GM21360 (cell line): ENCODE results near the gene ING2.

Experiments used
- ATAC-seq: cut with Tn5 transposase; IDR thresholded peaks from one replicate; pipeline ENCODE4 v1.9.1; 2021; ENCODE audit warnings: mild to moderate bottlenecking, moderate library complexity; ENCODE audit not compliant: unreplicated experiment

Gene ING2

GRCh38 chr4:183499389-183499788 lies 5.5 kb upstream of the ING2 start:
- ATAC-seq, result no peak

- no peak for ATAC-seq
These were observed 5.1 kb upstream of the ING2 start for GRCh38 chr4:183499801-183500200.

GRCh38 chr4:183503497-183504063 lies 1.3 kb upstream of the ING2 start:
- ATAC-seq, result peak; percentile 1

- ATAC-seq, result peak; percentile 67
These were observed 561 bp upstream of the ING2 start for GRCh38 chr4:183504064-183504929.

- peak; percentile 40 for ATAC-seq
These were observed 942 bp downstream of the ING2 start for GRCh38 chr4:183505611-183506388.

- no peak for ATAC-seq
These were observed 1.5 kb downstream of the ING2 start for GRCh38 chr4:183506389-183506735.

GRCh38 chr4:183507925-183508696 lies 3.3 kb downstream of the ING2 start:
- ATAC-seq, result no peak

GRCh38 chr4:183508697-183509335 lies 4.0 kb downstream of the ING2 start:
- no peak for ATAC-seq

GRCh38 chr4:183515411-183515810 lies 10.6 kb downstream of the ING2 start:
- ATAC-seq, result no peak

GRCh38 chr4:183517194-183517593 lies 12.3 kb downstream of the ING2 start:
- ATAC-seq, result no peak

GRCh38 chr4:183517781-183518180 lies 12.9 kb downstream of the ING2 start:
- no peak for ATAC-seq

GRCh38 chr4:183522821-183523220 lies 18.0 kb downstream of the ING2 start:
- ATAC-seq, result no peak

GRCh38 chr4:183527326-183527725 lies 22.5 kb downstream of the ING2 start:
- no peak for ATAC-seq

- no peak for ATAC-seq
These were observed 28.0 kb downstream of the ING2 start for GRCh38 chr4:183532821-183533220.

- ATAC-seq, result no peak
These were observed 28.8 kb downstream of the ING2 start for GRCh38 chr4:183533698-183534097.

GRCh38 chr4:183540410-183541009 lies 35.7 kb downstream of the ING2 start:
- ATAC-seq, result no peak

- no peak for ATAC-seq
These were observed 36.3 kb downstream of the ING2 start for GRCh38 chr4:183541010-183541751.

GRCh38 chr4:183541752-183542040 lies 36.8 kb downstream of the ING2 start:
- no peak for ATAC-seq

- no peak for ATAC-seq
These were observed 38.6 kb downstream of the ING2 start for GRCh38 chr4:183543435-183543834.

- ATAC-seq, result no peak
These were observed 39.3 kb downstream of the ING2 start for GRCh38 chr4:183544109-183544508.
